Right lobe of liver (tissue), 6 donors: ENCODE measurements around the gene SSBP3. TPM values are rescaled to one million over a fixed set of nuclear protein-coding genes. Genes with fewer than 3 reads are reported as not detected.

Experiments
- ATAC-seq, 4 donors: fragments of 200-7000 bp; cut with Tn5 transposase; one replicate each; pipeline ENCODE4 v1.9.1; 2020; ENCODE audit warnings: mild to moderate bottlenecking in 4 of 4, moderate library complexity in 4 of 4
- DNase-seq, 3 donors: peaks; one replicate each; pipeline ENCODE4 v3.0.0-alpha.2; 2020
- H3K27ac ChIP-seq, 3 donors: fragments of 200-600 bp; one replicate each; pipeline ENCODE4 v1.8.0; 2022
- H3K27me3 ChIP-seq, 2 donors: fragments of 200-600 bp; one replicate each; pipeline ENCODE4 v1.8.0; 2022
- H3K36me3 ChIP-seq, 4 donors: fragments of 200-600 bp; sonication (generic) in 1 of 4; one replicate each; pipeline versions ENCODE4 v1.5.1 to v1.8.0; 2017 to 2022; ENCODE audit warnings: control low read depth in 1 of 4
- H3K4me1 ChIP-seq, 4 donors: fragments of 200-600 bp; sonication (generic) in 1 of 4; one replicate each; pipeline versions ENCODE4 v1.5.1 to v1.8.0; 2017 to 2022; ENCODE audit warnings: control low read depth in 1 of 4
- H3K4me3 ChIP-seq, 3 donors: fragments of 200-600 bp; one replicate each; pipeline ENCODE4 v1.8.0; 2022
- H3K9me3 ChIP-seq, 4 donors: fragments of 200-600 bp; sonication (generic) in 1 of 4; one replicate each; pipeline versions ENCODE4 v1.5.1 to v1.8.0; 2017 to 2022; ENCODE audit warnings: control low read depth in 1 of 4
- CTCF ChIP-seq, 4 donors: fragments of 200-600 bp in 3 of 4; fragments of 450-650 bp in 1 of 4; IDR thresholded peaks; one replicate each; pipeline versions ENCODE4 v1.5.1 to v1.8.0; 2016 to 2022; ENCODE audit warnings: antibody characterized with exemption in 4 of 4, mild to moderate bottlenecking in 2 of 4
- POLR2A ChIP-seq: fragments of 450-650 bp; IDR thresholded peaks from one replicate; pipeline ENCODE4 v1.6.1; 2017; ENCODE audit warnings: antibody characterized with exemption, mild to moderate bottlenecking
- WGBS: methylation state at CpG from one replicate; pipeline ENCODE4 v1.1.6; 2018; ENCODE audit warnings: low coverage, low lambda C conversion rate; ENCODE audit not compliant: insufficient coverage; ENCODE audit errors: missing lambda C conversion rate; 5-methylcytosine and 5-hydroxymethylcytosine counted together
- intact Hi-C, 2 donors: fragments of 100-400 bp; cut with DNase I; formaldehyde crosslinking; loops; one replicate each; pipeline versions ENCODE4 v1.11.2 to v1.14.1; 2022
- total RNA-seq, 6 experiments: library from RNA; depleted of rRNA in 2 of 6; stranded (reverse); fragments of >200 nt in 2 of 6; fragmentation: NEBNext Ultra II Directional in 3 of 6; extraction: Animal tissue kit (Norgen Biotek cat#: 25700) in 3 of 6; gene quantifications; one replicate each; pipeline versions ENCODE4 v1.1.0 to v1.2.4, GENCODE V29; 2016 to 2023
- donor health status: DM: no; HTN: yes; CAD: no.
- donor health status: DM: no; HTN: no; CAD: no.
- donor health status: DM: no; HTN: no; CAD: no.
- donor health status: DM: no; HTN: yes; CAD: no.
- donor health status: DM: no; HTN: yes; CAD: no.

SSBP3 gene
- total RNA-seq, 6 experiments from 2014 or later = 19.4 to 34.1 (median 24.4) TPM

GRCh38 chr1:54256522-54257345 lies 149.5 kb downstream of the SSBP3 start:
- Histone ChIP-seq H3K9me3 (no peaks in the 10 kb centered on the region), H3K27ac (no peak overlapping the region), H3K4me3 (no peak overlapping the region), H3K36me3 (peaks cover 0 to under 1% (median 0%) of the 10 kb centered on the region in 4 donors), H3K4me1 (no peaks in the 10 kb centered on the region), H3K27me3 (no peaks in the 10 kb centered on the region)
- WGBS = 93% methylated on average over 12 of the region's 13 CpGs
- DNase-seq (no peak), ATAC-seq (no peak)
- TF ChIP-seq POLR2A (no peak), CTCF (IDR thresholded peaks at IDR 0.05) (no peak)
- intact Hi-C loops = no loop called here

GRCh38 chr1:54255026-54255702 lies 151.0 kb downstream of the SSBP3 start:
- no peak for ATAC-seq
- H3K4me3 ChIP-seq = no peak overlapping the region
- H3K9me3 ChIP-seq = no peaks in the 10 kb centered on the region
- no peak for DNase-seq
- H3K4me1 ChIP-seq = no peaks in the 10 kb centered on the region
- TF ChIP-seq CTCF (IDR thresholded peaks at IDR 0.05) (no peak), POLR2A (no peak)
- intact Hi-C loops = no loop called here
- H3K27ac ChIP-seq = no peak overlapping the region
- H3K27me3 ChIP-seq = no peaks in the 10 kb centered on the region
- H3K36me3 ChIP-seq = peaks cover 0 to 5% (median 0%) of the 10 kb centered on the region in 4 donors
- 92% methylated on average over 4 of the region's 9 CpGs for WGBS

GRCh38 chr1:54254055-54254454 lies 152.1 kb downstream of the SSBP3 start:
- no peak for TF ChIP-seq CTCF (IDR thresholded peaks at IDR 0.05)
- no peak for TF ChIP-seq POLR2A
- Histone ChIP-seq H3K27me3 (no peaks in the 10 kb centered on the region), H3K27ac (no peak overlapping the region), H3K36me3 (peaks cover 0 to 5% (median 0%) of the 10 kb centered on the region in 4 donors), H3K4me3 (no peak overlapping the region), H3K4me1 (no peaks in the 10 kb centered on the region), H3K9me3 (no peaks in the 10 kb centered on the region)
- intact Hi-C loops = no loop called here
- DNase-seq = no peak
- no peak for ATAC-seq
- WGBS = 69% methylated on average over 3 of the region's 10 CpGs

GRCh38 chr1:54253480-54253879 lies 152.7 kb downstream of the SSBP3 start:
- Histone ChIP-seq H3K27ac (no peak overlapping the region), H3K4me3 (no peak overlapping the region), H3K4me1 (no peaks in the 10 kb centered on the region), H3K36me3 (peaks cover 0 to 5% (median under 1%) of the 10 kb centered on the region in 4 donors), H3K27me3 (no peaks in the 10 kb centered on the region), H3K9me3 (no peaks in the 10 kb centered on the region)
- intact Hi-C loops = no loop called here
- ATAC-seq = no peak
- DNase-seq = no peak
- no peak for TF ChIP-seq POLR2A
- TF ChIP-seq CTCF (IDR thresholded peaks at IDR 0.05) = no peak
- 94% methylated on average over 4 of the region's 5 CpGs for WGBS
